Glutamatergic neuron (in vitro differentiated cells): Measurements from ENCODE around the gene LRP1B. TPM values are rescaled to one million over a fixed set of nuclear protein-coding genes. Genes with fewer than 3 reads are reported as not detected.

ENCODE experiments used
- DNase-seq: peaks from one replicate; pipeline ENCODE4 v3.0.0; 2022
- H3K27ac Mint-ChIP-seq: one replicate; pipeline ENCODE4 v1.8.0; 2020; ENCODE audit warnings: mild to moderate bottlenecking, mixed read lengths, inconsistent platforms; ENCODE audit not compliant: unreplicated experiment
- H3K27me3 Mint-ChIP-seq: one replicate; pipeline ENCODE4 v1.8.0; 2020; ENCODE audit warnings: mild to moderate bottlenecking, moderate library complexity, mixed read lengths, inconsistent platforms; ENCODE audit not compliant: unreplicated experiment
- H3K36me3 Mint-ChIP-seq: one replicate; pipeline ENCODE4 v1.8.0; 2020; ENCODE audit warnings: mild to moderate bottlenecking, mixed read lengths, inconsistent platforms; ENCODE audit not compliant: unreplicated experiment
- H3K4me1 Mint-ChIP-seq: one replicate; pipeline ENCODE4 v1.8.0; 2020; ENCODE audit warnings: mild to moderate bottlenecking, low read depth, mixed read lengths, inconsistent platforms; ENCODE audit not compliant: unreplicated experiment
- H3K4me3 Mint-ChIP-seq: one replicate; pipeline ENCODE4 v1.8.0; 2020; ENCODE audit warnings: mild to moderate bottlenecking, mixed read lengths, inconsistent platforms; ENCODE audit not compliant: unreplicated experiment
- H3K9me3 Mint-ChIP-seq: one replicate; pipeline ENCODE4 v1.8.0; 2020; ENCODE audit warnings: mild to moderate bottlenecking, moderate library complexity, mixed read lengths, inconsistent platforms; ENCODE audit not compliant: unreplicated experiment
- total RNA-seq: library from RNA; stranded (reverse); fragmentation: NEBNext Ultra II Directional; extraction: Animal tissue kit (Norgen Biotek cat#: 25700); gene quantifications from one replicate; pipeline ENCODE4 v1.2.1, GENCODE V29; 2021; ENCODE audit not compliant: unreplicated experiment
- TF ChIP-seq, protein P1 (sequence below): fragments of 200-600 bp; sonication (generic); IDR thresholded peaks from one replicate; pipeline ENCODE4 v1.5.0; 2021; ENCODE audit not compliant: partially characterized antibody, unreplicated experiment

LRP1B gene
- total RNA-seq, 1 donor from 2014 or later = 28.7 TPM

- H3K36me3 Mint-ChIP-seq = no peaks in the 10 kb centered on the region
- H3K27ac Mint-ChIP-seq = peak overlapping the region; percentile 74
- H3K4me3 Mint-ChIP-seq = peak overlapping the region; percentile 37
- H3K9me3 Mint-ChIP-seq = no peaks in the 10 kb centered on the region
- peaks cover 27% of the 10 kb centered on the region for H3K4me1 Mint-ChIP-seq
- DNase-seq = no peak
- TF ChIP-seq, protein P1, sequence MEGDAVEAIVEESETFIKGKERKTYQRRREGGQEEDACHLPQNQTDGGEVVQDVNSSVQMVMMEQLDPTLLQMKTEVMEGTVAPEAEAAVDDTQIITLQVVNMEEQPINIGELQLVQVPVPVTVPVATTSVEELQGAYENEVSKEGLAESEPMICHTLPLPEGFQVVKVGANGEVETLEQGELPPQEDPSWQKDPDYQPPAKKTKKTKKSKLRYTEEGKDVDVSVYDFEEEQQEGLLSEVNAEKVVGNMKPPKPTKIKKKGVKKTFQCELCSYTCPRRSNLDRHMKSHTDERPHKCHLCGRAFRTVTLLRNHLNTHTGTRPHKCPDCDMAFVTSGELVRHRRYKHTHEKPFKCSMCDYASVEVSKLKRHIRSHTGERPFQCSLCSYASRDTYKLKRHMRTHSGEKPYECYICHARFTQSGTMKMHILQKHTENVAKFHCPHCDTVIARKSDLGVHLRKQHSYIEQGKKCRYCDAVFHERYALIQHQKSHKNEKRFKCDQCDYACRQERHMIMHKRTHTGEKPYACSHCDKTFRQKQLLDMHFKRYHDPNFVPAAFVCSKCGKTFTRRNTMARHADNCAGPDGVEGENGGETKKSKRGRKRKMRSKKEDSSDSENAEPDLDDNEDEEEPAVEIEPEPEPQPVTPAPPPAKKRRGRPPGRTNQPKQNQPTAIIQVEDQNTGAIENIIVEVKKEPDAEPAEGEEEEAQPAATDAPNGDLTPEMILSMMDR = no peak
- peaks cover 2% of the 10 kb centered on the region for H3K27me3 Mint-ChIP-seq
These were observed 1591.5 kb downstream of the LRP1B start for GRCh38 chr2:140539242-140539875.

GRCh38 chr2:140529706-140530105, 1601.1 kb downstream of the LRP1B start:
- Mint-ChIP-seq H3K9me3 (no peaks in the 10 kb centered on the region), H3K27ac (no peak overlapping the region), H3K4me3 (no peak overlapping the region), H3K27me3 (no peaks in the 10 kb centered on the region), H3K4me1 (no peaks in the 10 kb centered on the region), H3K36me3 (no peaks in the 10 kb centered on the region)
- TF ChIP-seq, protein P1 = no peak
- DNase-seq = no peak

- Mint-ChIP-seq H3K4me3 (no peak overlapping the region), H3K9me3 (no peaks in the 10 kb centered on the region), H3K36me3 (no peaks in the 10 kb centered on the region), H3K27ac (no peak overlapping the region), H3K4me1 (no peaks in the 10 kb centered on the region), H3K27me3 (no peaks in the 10 kb centered on the region)
- TF ChIP-seq, protein P1 = no peak
- DNase-seq = no peak
These were observed 1601.8 kb downstream of the LRP1B start for GRCh38 chr2:140528982-140529381.

DNA sequence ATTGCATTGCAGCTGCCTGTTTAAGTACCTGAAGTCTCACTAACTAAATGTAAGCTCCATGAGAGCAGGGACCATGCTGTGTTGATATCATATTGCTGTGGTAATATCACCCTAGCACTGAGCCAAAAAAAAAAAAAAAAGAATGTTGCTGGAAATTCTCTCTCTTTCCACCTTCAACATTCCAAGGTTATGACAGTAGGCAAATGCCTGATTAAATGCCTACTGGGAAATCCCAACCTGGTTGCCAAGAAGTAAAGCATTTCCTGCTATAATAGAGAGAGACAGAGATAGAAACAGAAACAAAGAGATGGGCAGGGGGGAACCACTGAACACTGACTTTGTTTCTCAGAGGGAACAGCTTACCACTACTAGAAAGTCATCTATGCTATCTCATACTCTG, 1604.2 kb downstream of the LRP1B start:
- Mint-ChIP-seq H3K27ac (no peak overlapping the region), H3K4me3 (no peak overlapping the region), H3K36me3 (no peaks in the 10 kb centered on the region), H3K27me3 (no peaks in the 10 kb centered on the region), H3K4me1 (no peaks in the 10 kb centered on the region), H3K9me3 (no peaks in the 10 kb centered on the region)
- no peak for DNase-seq
- TF ChIP-seq, protein P1 = no peak

DNA sequence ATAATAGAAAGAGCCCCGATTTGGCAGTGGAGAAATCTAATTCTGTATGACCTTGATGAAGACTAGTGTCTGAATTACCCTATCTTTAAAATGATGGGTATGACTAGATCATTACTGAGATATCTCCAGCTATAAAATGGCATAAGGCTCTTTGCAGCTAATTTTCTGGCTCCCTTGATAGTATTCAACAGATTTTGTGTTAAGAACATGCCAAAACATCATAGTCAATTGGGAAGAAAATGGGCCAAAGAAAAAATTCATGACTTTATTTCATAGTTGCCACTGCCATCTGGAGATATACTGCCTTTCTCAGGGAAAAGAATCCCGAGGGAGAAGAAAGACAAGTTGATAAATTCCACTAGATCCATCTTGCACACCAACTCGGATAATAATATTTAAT, 1618.7 kb downstream of the LRP1B start:
- H3K4me1 Mint-ChIP-seq = peaks cover 17% of the 10 kb centered on the region
- no peaks in the 10 kb centered on the region for H3K9me3 Mint-ChIP-seq
- H3K36me3 Mint-ChIP-seq = no peaks in the 10 kb centered on the region
- H3K27me3 Mint-ChIP-seq = no peaks in the 10 kb centered on the region
- no peak for DNase-seq
- no peak overlapping the region for H3K27ac Mint-ChIP-seq
- no peak overlapping the region for H3K4me3 Mint-ChIP-seq
- TF ChIP-seq, protein P1 = no peak
